ENCODE results near the gene ARMC3. TPM values are rescaled to one million over a fixed set of nuclear protein-coding genes. Genes with fewer than 3 reads are reported as not detected.

ARMC3 gene
- total and polyA plus RNA-seq, 9 of the 15 experiments (the other 6 are each of a cell fraction or from before 2014, with no cell fraction given): 0.33 to 1.1 (median 0.62) TPM

- H3K9ac ChIP-seq (ENCODE audit: insufficient read depth in 1 of 2, low read depth in 2 of 2, low read length in 2 of 2): no peak overlapping the region
- no peak for TF ChIP-seq ZNF277 (CRISPR knock-in tag; IDR thresholded peaks at IDR 0.05; ENCODE audit: borderline replicate concordance)
- TF ChIP-seq ZBTB11 (CRISPR knock-in tag; IDR thresholded peaks at IDR 0.05): no peak
- TF ChIP-seq SETDB1 (IDR thresholded peaks at IDR 0.05; ENCODE audit: low read length): no peak
- ATAC-seq (no peak), FAIRE-seq (no peak), DNase-seq (ENCODE audit: extremely low read depth in 1 of 4, low spot score in 3 of 4) (no peak)
- no peaks in the 10 kb centered on the region for H3K4me1 ChIP-seq (replicated peaks in 1 of 2; ENCODE audit: control insufficient read depth in 2 of 2, insufficient read depth in 2 of 2, low read length in 2 of 2)
- no peaks in the 10 kb centered on the region for H3K36me3 ChIP-seq (ENCODE audit: control insufficient read depth, insufficient read depth, low read length)
- H3K4me3 ChIP-seq: no peak overlapping the region
- no peak overlapping the region for H3K4me2 ChIP-seq (ENCODE audit: insufficient read depth, low read length)
- intact Hi-C loops (cut with micrococcal nuclease): no loop called here
- no peaks in the 10 kb centered on the region for H4K20me1 ChIP-seq (replicated peaks; ENCODE audit: control insufficient read depth, insufficient read depth, low read length)
- no peaks in the 10 kb centered on the region for H3K9me3 ChIP-seq (replicated peaks; ENCODE audit: control insufficient read depth, insufficient read depth, low read depth, low read length)
- 35% methylated on average over 3 of the region's 3 CpGs for WGBS (ENCODE audit: insufficient coverage, low coverage, missing lambda C conversion rate)
- no peak overlapping the region for H2AFZ ChIP-seq (ENCODE audit: low read depth, low read length)
- no TSS peak for BruUV-seq (replicated peaks)
- in situ Hi-C loops (cut with MboI): no loop called here
- no peaks in the 10 kb centered on the region for H3K79me2 ChIP-seq (ENCODE audit: control insufficient read depth, insufficient read depth, low read length)
- H3K9me1 ChIP-seq (ENCODE audit: control insufficient read depth, insufficient read depth, low read length): no peaks in the 10 kb centered on the region
- H3K27ac ChIP-seq (ENCODE audit: extremely low read depth, low read depth, low read length): no peak overlapping the region
- ChIA-PET POLR2A (interaction anchor here (0.6 kb wide), 2 partner anchors 24 to 549 kb away, joined by 3 read pairs; no protein-coding TSS in a partner anchor), CTCF (ENCODE audit: low intra/inter-chr PET ratio) (no interaction called here)
- no peaks in the 10 kb centered on the region for H3K27me3 ChIP-seq (ENCODE audit: control insufficient read depth in 2 of 2, insufficient read depth in 2 of 2, low read length in 2 of 2)
Measured at GRCh38 chr10:23073527-23073926, 145.7 kb downstream of the ARMC3 start.

Measured in K562 (cell line).